Hematopoietic multipotent progenitor cell treated with erythropoietin and hydrocortisone succinate and interleukin-3 and kit ligand, for 8 days (in vitro differentiated cells): Measurements from ENCODE around the gene SF3B1.
"Not testable (repeated sequence)": the region's sequence is repeated elsewhere in the genome, so short reads cannot be mapped to it uniquely, and the experiment has no call there.

Source experiments
- DNase-seq: peaks from one replicate; pipeline ENCODE4 v3.0.0-alpha.2; 2015

SF3B1 gene

GRCh38 chr2:197434541-197435513, at the start of gene SF3B1:
Gene SF3B1, minus strand, starts transcription at chr2:197435028. Its CDS starts 29 bp downstream, at chr2:197434999.
- peak; percentile 98 for DNase-seq

GRCh38 chr2:197484248-197484647, 49.4 kb upstream of the SF3B1 start:
- DNase-seq, result not testable (repeated sequence)

DNA sequence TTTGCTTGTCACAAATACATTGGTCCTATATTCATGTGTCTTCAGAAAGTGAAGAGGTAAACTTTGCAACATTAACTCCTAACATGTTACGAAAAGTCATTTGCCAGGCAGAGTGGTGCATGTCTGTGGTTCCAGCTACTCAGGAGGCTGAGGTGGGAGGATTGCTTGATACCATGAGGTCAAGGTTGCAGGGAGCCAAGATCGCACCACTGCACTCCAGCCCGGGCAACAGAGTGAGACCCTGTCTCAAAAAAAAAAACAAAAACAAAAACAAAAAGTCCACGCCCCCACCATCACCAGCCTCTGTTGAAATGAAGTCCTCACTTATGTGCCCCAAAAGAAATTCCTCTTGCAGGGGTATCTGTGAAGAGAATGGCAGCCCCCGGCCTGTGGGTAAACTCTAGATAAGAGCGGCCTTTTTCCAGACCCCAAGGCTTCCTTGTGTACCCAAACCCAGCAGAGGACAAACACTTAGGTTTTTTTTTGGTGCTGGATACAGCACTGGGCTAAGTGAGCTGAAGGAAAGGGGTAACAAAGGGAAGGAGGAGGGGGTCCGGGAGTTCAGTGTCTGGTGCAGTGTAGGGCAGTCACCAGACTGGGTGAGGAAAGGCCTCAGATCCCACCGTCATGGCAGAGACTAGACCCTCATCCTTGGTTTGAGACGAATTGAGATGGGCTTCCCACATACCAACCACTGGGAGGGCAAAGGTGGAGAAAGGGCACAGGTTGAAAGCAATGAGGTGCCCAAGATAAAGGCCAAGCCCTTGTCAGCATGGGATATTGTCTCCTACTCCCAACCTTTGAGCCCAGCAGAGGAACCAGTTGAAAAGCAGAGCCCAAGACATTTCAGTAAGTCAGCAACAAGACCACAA, 45.6 kb upstream of the SF3B1 start:
- DNase-seq, result no peak

DNA sequence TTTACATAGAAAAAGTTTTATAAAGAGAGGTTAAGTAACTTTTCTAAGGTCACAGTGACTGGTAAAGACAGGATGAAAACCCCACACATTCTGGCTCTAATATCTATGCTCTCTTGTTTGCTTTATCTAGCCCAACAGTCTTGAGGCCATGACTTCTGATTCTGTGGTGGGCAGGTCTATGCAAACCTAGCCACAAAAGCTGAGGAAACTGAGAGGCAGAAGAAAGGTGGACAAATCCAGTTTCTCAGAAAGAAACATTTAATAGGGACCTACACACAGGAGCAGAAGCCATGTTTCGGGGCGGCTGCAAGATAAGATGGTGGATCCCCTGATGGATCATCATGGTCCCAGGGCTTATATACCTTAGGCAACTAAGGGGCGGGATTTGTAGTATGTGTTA, 43.0 kb upstream of the SF3B1 start:
- peak; percentile 88 for DNase-seq

DNA sequence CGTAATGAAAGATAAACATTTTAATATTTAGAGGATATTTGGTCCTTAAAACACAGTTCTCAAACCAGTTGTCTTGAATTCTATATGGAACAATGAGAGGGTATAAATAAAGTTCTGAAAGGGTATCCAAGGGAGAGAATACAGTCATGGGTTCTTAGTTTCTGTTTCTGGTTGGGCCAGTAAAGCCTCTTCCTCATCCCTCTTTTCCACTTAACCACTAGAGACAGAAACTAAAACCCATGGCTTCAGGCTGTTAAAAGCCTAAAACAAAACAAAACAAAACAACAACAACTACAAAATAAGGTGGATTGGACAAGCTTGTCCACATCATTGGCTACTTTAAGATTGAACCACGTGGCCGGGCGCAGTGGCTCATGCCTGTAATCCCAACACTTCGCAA, 37.3 kb upstream of the SF3B1 start:
- no peak for DNase-seq

GRCh38 chr2:197464175-197464574, 29.3 kb upstream of the SF3B1 start:
- no peak for DNase-seq

DNA sequence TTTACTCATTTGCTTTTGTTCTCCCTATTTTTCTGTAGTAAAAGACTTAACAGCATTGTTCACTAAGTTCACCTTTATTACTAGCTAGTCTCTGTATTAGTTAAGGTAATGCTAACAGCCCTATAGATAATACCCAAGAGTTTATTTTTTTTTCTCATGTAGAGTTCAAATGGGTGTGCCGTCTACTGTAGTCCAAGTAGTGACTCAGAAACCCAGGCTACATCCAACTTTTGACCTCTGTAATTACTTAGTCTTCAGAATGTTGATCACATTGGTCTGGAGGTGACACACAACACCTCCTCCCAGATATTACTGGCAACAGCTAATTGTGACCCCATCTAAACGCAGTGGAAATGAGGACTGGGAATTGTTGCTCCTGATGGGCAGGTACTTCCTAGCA, 26.2 kb upstream of the SF3B1 start:
- DNase-seq, result no peak

GRCh38 chr2:197460649-197461048, 25.8 kb upstream of the SF3B1 start:
- peak; percentile 68 for DNase-seq

GRCh38 chr2:197455428-197455827, 20.6 kb upstream of the SF3B1 start:
- no peak for DNase-seq

- DNase-seq, result no peak
Measured at GRCh38 chr2:197454923-197455322, 20.1 kb upstream of the SF3B1 start.

GRCh38 chr2:197453914-197454398, 19.1 kb upstream of the SF3B1 start:
- peak; percentile 90 for DNase-seq

DNA sequence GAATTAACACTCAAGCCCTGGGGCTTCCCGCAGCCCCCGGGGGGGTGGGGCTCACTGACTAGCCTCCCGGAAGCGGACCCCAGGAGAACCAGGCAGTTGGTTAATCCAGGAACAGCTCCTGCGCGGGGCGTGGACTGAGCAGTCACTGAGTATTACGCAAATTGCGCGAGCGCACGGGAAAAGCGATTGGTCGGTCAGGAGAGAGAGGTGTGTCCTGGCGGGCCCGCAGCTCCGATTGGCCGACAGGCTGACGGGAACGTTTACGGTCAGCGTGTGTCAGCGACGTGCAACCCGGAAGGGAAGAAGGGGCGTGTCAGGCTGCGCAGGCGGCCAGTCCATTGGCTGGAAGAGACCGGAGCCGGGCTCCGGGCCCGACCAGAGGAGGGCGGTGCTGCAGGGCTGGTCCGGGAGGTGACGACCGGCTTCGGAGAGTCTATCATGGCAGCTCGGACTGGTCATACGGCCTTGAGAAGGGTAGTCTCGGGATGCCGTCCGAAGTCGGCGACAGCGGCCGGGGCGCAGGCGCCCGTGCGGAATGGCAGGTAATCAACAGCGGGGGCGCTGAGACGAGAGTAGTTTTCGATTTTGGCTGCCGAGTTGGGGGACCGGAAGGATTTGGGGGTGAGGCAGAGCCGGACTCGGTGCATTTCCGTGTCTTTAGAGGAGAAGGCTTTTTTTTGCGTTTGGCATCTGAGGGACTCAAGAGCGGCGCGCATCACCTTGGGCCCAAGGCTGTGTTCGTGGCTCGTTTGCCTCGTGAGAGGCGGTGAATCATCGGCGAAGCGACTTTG, 18.5 kb upstream of the SF3B1 start, which contains the start of gene COQ10B:
COQ10B (plus strand) TSS at position 430 of the 791 bp plus-strand sequence; CDS start at position 439, 9 bp downstream.
- peak; percentile 99 for DNase-seq

GRCh38 chr2:197452754-197453122, 17.9 kb upstream of the SF3B1 start:
- DNase-seq, result no peak

DNA sequence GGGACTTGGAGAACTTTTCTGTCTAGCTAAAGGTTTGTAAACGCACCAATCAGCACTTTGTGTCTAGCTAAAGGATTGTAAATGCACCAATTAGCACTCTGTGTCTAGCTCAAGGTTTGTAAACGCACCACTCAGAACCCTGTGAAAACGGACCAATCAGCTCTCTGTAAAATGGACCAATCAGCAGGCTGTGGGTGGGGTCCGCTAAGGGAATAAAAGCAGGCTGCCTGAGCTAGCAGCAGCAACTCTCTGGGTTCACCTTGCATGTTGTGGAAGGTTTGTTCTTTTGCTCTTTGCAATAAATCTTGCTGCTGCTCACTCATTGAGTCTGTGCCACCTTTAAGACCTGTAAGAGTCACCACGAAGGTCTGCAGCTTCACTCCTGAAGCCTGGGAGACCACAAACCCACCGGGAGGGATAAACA, 16.1 kb upstream of the SF3B1 start:
- not testable (repeated sequence) for DNase-seq

GRCh38 chr2:197450465-197450864, 15.6 kb upstream of the SF3B1 start:
- DNase-seq, result no peak

GRCh38 chr2:197446844-197447243, 12.0 kb upstream of the SF3B1 start:
- peak; percentile 45 for DNase-seq

GRCh38 chr2:197445746-197446145, 10.9 kb upstream of the SF3B1 start:
- DNase-seq, result no peak

DNA sequence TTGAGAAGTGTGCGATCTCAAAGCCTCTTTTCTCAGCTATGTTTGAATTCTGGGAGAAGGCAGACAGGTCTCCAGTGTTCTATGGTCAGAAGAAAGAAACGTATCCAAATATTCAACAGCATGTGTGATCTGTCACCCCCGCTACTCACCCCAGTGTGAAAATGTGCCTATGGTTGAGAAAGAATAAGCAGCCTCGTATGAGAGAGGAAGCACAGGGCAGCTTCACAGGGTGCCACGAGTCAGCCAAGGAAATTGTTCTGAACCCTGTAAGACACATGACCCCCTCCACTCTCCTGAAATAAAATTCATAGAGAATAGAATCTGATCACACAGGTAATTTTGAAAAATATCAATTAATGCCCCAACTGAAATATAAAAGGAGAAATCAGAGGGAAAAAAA, 8.0 kb upstream of the SF3B1 start:
- DNase-seq, result no peak

DNA sequence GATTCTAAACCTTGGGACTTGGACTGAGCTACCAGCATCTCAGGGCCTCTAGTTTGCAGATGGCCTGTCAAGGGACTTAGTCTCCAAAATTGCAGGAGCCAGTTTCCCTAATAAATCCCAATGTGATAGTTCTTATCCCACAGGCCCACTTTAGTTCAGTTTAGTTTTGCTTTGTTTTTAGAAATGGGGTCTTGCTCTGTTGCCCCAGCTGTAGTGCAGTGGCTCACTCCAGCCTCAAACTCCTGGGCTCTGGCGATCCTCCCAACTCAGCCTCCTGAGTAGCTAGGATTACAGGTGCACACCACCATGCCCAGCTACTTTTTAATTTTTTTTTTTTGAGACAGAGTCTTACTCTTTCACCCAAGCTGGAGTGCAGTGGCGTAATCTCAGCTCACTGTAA, 2.6 kb upstream of the SF3B1 start:
- no peak for DNase-seq

GRCh38 chr2:197435598-197436420, 981 bp upstream of the SF3B1 start:
- peak; percentile 38 for DNase-seq

GRCh38 chr2:197433780-197434438, 919 bp downstream of the SF3B1 start:
- DNase-seq, result no peak
